Lung (tissue), 16 donors: ENCODE measurements around the gene NRSN2. TPM values are rescaled to one million over a fixed set of nuclear protein-coding genes. Genes with fewer than 3 reads are reported as not detected.

ENCODE experiments used
- ATAC-seq: fragments of 200-7000 bp; cut with Tn5 transposase; one replicate; pipeline ENCODE4 v1.9.1; 2020; ENCODE audit warnings: moderate number of reproducible peaks; ENCODE audit not compliant: insufficient read depth, low FRiP score
- DNase-seq, 3 donors: peaks; one replicate each; pipeline ENCODE4 v3.0.0-alpha.2; 2013 to 2017
- H3K27ac ChIP-seq, 2 donors: one replicate each; pipeline ENCODE4 v1.5.1; 2013; ENCODE audit warnings: mild to moderate bottlenecking in 2 of 2, moderate library complexity in 2 of 2, control low read depth in 1 of 2, inconsistent platforms in 1 of 2, low read depth in 1 of 2, low read length in 1 of 2
- H3K27me3 ChIP-seq, 3 donors: one replicate each; pipeline ENCODE4 v1.5.1; 2013; ENCODE audit warnings: low read length in 2 of 3; ENCODE audit not compliant: control insufficient read depth in 3 of 3, insufficient read depth in 3 of 3
- H3K36me3 ChIP-seq, 4 donors: one replicate each; pipeline ENCODE4 v1.5.1; 2013; ENCODE audit warnings: low read length in 4 of 4, mild to moderate bottlenecking in 1 of 4, moderate library complexity in 1 of 4; ENCODE audit not compliant: control insufficient read depth in 4 of 4, insufficient read depth in 4 of 4
- H3K4me1 ChIP-seq, 5 donors: one replicate each; pipeline ENCODE4 v1.5.1; 2013; ENCODE audit warnings: low read length in 5 of 5, mild to moderate bottlenecking in 2 of 5, moderate library complexity in 1 of 5; ENCODE audit not compliant: control insufficient read depth in 5 of 5, insufficient read depth in 5 of 5
- H3K4me3 ChIP-seq: one replicate; pipeline ENCODE4 v1.5.1; 2013; ENCODE audit warnings: mild to moderate bottlenecking, control low read depth, moderate library complexity
- H3K9ac ChIP-seq, 2 donors: one replicate each; pipeline ENCODE4 v1.5.1; 2013; ENCODE audit warnings: low read length in 2 of 2, control low read depth in 1 of 2; ENCODE audit not compliant: insufficient read depth in 1 of 2
- H3K9me3 ChIP-seq, 4 donors: one replicate each; pipeline ENCODE4 v1.5.1; 2013; ENCODE audit warnings: low read length in 3 of 4, mild to moderate bottlenecking in 1 of 4, moderate library complexity in 1 of 4; ENCODE audit not compliant: control insufficient read depth in 4 of 4, insufficient read depth in 3 of 4
- WGBS, 2 donors: extraction: QIAGEN DNeasy Blood & Tissue Kit; methylation state at CpG; one replicate each; pipeline ENCODE4 v1.1.7; 2013; 5-methylcytosine and 5-hydroxymethylcytosine counted together
- long read RNA-seq, 5 donors: transcript quantifications; one replicate each; lab custom pipeline, GENCODE V29; 2026
- polyA plus RNA-seq, 2 donors: library from polyadenylated mRNA; stranded (reverse); fragments of 200-250 nt; gene quantifications; one replicate each; pipeline ENCODE4 v1.2.1, GENCODE V29; 2013
- total RNA-seq, 2 donors: library from RNA; depleted of rRNA in 1 of 2; stranded (reverse); fragments of >200 nt in 1 of 2; gene quantifications; one replicate each; pipeline ENCODE4 v1.2.1, GENCODE V29; 2014 to 2021
- TF ChIP-seq, protein P1 (sequence below): IDR thresholded peaks from 2 replicates; pipeline ENCODE4 v1.5.1; 2012; ENCODE audit warnings: mild to moderate bottlenecking; ENCODE audit errors: control extremely low read depth, extremely low read depth
- donor health status: control.
- donor health status: control.
- donor health status: Bipolar disorder and iron deficiency.
- donor health status: healthy.
- donor health status: DM: yes; HTN: yes; CAD: no.

NRSN2 gene, protein sequence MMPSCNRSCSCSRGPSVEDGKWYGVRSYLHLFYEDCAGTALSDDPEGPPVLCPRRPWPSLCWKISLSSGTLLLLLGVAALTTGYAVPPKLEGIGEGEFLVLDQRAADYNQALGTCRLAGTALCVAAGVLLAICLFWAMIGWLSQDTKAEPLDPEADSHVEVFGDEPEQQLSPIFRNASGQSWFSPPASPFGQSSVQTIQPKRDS
- 10 to 100 TPM; 15.3 to 43.7 TPM for total RNA-seq
- polyA plus RNA-seq = 10 to 100 TPM; 22.5 to 34.7 TPM
- long read RNA-seq, donor 1, transcript NRSN2-202 (4 exons, 2,088 nt) = major isoform, 9 of 13 reads
- long read RNA-seq, donor 1, partial matches to known transcripts = 0 of 13 reads
- long read RNA-seq, donor 1, other reads (novel, unspliced or antisense) = 0 of 13 reads
- long read RNA-seq, donor 2, partial matches to known transcripts = 0 of 3 reads
- long read RNA-seq, donor 2, other reads (novel, unspliced or antisense) = 0 of 3 reads
- long read RNA-seq, donor 3, partial matches to known transcripts = 0 of 6 reads
- long read RNA-seq, donor 3, other reads (novel, unspliced or antisense) = 0 of 6 reads
- long read RNA-seq, donor 4, transcript NRSN2-202 (4 exons, 2,088 nt) = major isoform, 9 of 11 reads
- long read RNA-seq, donor 4, partial matches to known transcripts = 0 of 11 reads
- long read RNA-seq, donor 4, other reads (novel, unspliced or antisense) = 0 of 11 reads
- long read RNA-seq, donor 5, transcript NRSN2-202 (4 exons, 2,088 nt) = major isoform, 20 of 22 reads
- long read RNA-seq, donor 5, partial matches to known transcripts = 0 of 22 reads
- long read RNA-seq, donor 5, other reads (novel, unspliced or antisense) = 0 of 22 reads

DNA sequence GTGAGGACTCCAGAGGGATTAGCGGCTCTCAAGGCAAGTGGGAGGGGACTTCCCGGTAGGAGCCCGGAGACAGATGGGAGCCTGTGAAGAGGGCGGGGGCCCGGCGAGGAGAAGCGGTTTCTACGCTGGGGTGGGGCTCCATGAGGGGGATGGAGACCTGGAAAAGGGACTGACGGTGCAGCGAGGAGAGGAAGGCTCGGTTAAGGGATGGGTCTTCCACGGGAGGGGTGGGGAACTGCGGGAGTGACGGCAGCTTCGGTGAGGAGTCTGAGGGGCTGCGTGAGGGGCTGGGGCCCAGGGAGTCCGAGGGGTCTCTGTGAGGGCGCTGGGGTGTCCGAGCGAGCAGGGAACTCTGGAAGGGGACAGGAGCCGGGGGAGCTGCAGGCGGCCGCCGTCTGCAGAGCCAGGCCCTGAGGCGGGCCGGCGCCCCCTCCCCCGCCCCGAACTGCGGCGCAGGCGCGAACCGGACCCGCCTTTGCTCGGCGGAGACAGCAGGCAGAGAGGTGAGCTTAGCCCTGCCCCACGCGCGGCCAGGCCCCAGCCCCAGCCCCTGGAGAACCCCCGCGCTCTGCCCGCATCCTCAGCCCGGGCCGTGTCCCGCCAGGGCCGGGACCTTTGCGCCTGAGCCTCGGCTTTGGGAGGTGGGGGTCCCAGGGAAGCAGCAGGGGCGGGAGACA, at the start of gene NRSN2:
NRSN2 (plus strand) TSS at position 472 of the 677 bp plus-strand sequence. CDS start 2,533 bp downstream, outside the sequence.
- Histone ChIP-seq H3K27me3 (no peaks in the 10 kb centered on the region), H3K9me3 (no peaks in the 10 kb centered on the region), H3K36me3 (peaks cover 0 to 11% (median 4%) of the 10 kb centered on the region in 4 donors), H3K9ac (peak within 1 kb of the TSS; percentile 80 to 90), H3K4me1 (peaks cover 0 to 6% (median 5%) of the 10 kb centered on the region in 5 donors), H3K4me3 (peak within 1 kb of the TSS; percentile 66), H3K27ac (peak within 1 kb of the TSS; percentile 91 to 92)
- 2 to 5% methylated on average over 48 to 50 of the region's 50 CpGs for WGBS, 2 donors
- TF ChIP-seq, protein P1, sequence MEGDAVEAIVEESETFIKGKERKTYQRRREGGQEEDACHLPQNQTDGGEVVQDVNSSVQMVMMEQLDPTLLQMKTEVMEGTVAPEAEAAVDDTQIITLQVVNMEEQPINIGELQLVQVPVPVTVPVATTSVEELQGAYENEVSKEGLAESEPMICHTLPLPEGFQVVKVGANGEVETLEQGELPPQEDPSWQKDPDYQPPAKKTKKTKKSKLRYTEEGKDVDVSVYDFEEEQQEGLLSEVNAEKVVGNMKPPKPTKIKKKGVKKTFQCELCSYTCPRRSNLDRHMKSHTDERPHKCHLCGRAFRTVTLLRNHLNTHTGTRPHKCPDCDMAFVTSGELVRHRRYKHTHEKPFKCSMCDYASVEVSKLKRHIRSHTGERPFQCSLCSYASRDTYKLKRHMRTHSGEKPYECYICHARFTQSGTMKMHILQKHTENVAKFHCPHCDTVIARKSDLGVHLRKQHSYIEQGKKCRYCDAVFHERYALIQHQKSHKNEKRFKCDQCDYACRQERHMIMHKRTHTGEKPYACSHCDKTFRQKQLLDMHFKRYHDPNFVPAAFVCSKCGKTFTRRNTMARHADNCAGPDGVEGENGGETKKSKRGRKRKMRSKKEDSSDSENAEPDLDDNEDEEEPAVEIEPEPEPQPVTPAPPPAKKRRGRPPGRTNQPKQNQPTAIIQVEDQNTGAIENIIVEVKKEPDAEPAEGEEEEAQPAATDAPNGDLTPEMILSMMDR = no peak
- peak; percentile 66 for ATAC-seq
- peak; percentile 70 to 77 (median 73) for DNase-seq

GRCh38 chr20:297925-298775, 48.8 kb upstream of the NRSN2 start:
- peak overlapping the region; percentile 91 for H3K4me3 ChIP-seq
- peak; percentile 43 to 73 (median 66) for DNase-seq
- TF ChIP-seq, protein P1 = no peak
- H3K27me3 ChIP-seq = no peaks in the 10 kb centered on the region
- peak; percentile 30 for ATAC-seq
- peaks cover 16 to 44% (median 27%) of the 10 kb centered on the region in 5 donors for H3K4me1 ChIP-seq
- peak overlapping the region; percentile 95 to 98 for H3K27ac ChIP-seq
- 0% methylated on average over 58 to 75 of the region's 75 CpGs for WGBS, 2 donors
- no peaks in the 10 kb centered on the region for H3K9me3 ChIP-seq
- peak overlapping the region; percentile 87 to 93 for H3K9ac ChIP-seq
- H3K36me3 ChIP-seq = peaks cover 0 to 6% (median 6%) of the 10 kb centered on the region in 4 donors

- Histone ChIP-seq H3K36me3 (peaks cover 0 to 6% (median 6%) of the 10 kb centered on the region in 4 donors), H3K9me3 (no peaks in the 10 kb centered on the region), H3K4me1 (peaks cover 16 to 44% (median 27%) of the 10 kb centered on the region in 5 donors), H3K27me3 (no peaks in the 10 kb centered on the region), H3K4me3 (peak overlapping the region; percentile 91), H3K27ac (peak overlapping the region; percentile 95 to 98), H3K9ac (peak overlapping the region in 1 of 2 donors; percentile 93)
- DNase-seq (no peak), ATAC-seq (no peak)
- WGBS, 2 donors = 6 to 7% methylated on average over 15 of the region's 15 CpGs
- TF ChIP-seq, protein P1 = no peak
Measured at GRCh38 chr20:298776-299391, 48.0 kb upstream of the NRSN2 start.
